Spinal cord (tissue), 10 donors: ENCODE data around the gene SPEG. TPM values are rescaled to one million over a fixed set of nuclear protein-coding genes. Genes with fewer than 3 reads are reported as not detected.

Source experiments
- DNase-seq, 6 donors: peaks; one replicate each; pipeline versions ENCODE4 v3.0.0 to v3.0.0-alpha.2; 2013 to 2015; ENCODE audit warnings: low spot score in 6 of 6, low read depth in 4 of 6
- H3K27ac ChIP-seq: one replicate; pipeline ENCODE4 v1.5.1; 2013; ENCODE audit warnings: low read depth, low read length, control low read depth
- H3K27me3 ChIP-seq: one replicate; pipeline ENCODE4 v1.6.1; 2013; ENCODE audit warnings: low read length; ENCODE audit not compliant: control insufficient read depth, insufficient read depth
- H3K36me3 ChIP-seq: one replicate; pipeline ENCODE4 v1.6.1; 2013; ENCODE audit warnings: low read length; ENCODE audit not compliant: control insufficient read depth, insufficient read depth
- H3K4me1 ChIP-seq: one replicate; pipeline ENCODE4 v1.6.1; 2013; ENCODE audit warnings: low read length; ENCODE audit not compliant: control insufficient read depth, insufficient read depth
- H3K4me3 ChIP-seq: one replicate; pipeline ENCODE4 v1.5.1; 2013; ENCODE audit warnings: low read depth, low read length, control low read depth
- H3K9me3 ChIP-seq: one replicate; pipeline ENCODE4 v1.6.1; 2013; ENCODE audit warnings: low read length; ENCODE audit not compliant: control insufficient read depth, insufficient read depth
- WGBS: methylation state at CpG from one replicate; pipeline ENCODE4 v1.1.5; 2013; ENCODE audit warnings: missing lambda C conversion rate; ENCODE audit not compliant: insufficient coverage; 5-methylcytosine and 5-hydroxymethylcytosine counted together
- polyA plus RNA-seq, 2 donors: library from polyadenylated mRNA; unstranded; fragments of 120-200 nt; gene quantifications; one replicate each; pipeline ENCODE4 v1.2.1, GENCODE V29; 2013; ENCODE audit not compliant: insufficient read length in 2 of 2
- total RNA-seq, 2 donors: library from RNA; depleted of rRNA in 1 of 2; stranded (reverse); fragments of 120-200 nt in 1 of 2; fragments of >200 nt in 1 of 2; gene quantifications; one replicate each; pipeline versions ENCODE4 v1.2.3 to v1.2.4, GENCODE V29; 2013 to 2014
- donor health status: healthy.

SPEG gene
- total and polyA plus RNA-seq, 4 donors: 12.2 to 84.2 (median 46.0) TPM

- Histone ChIP-seq H3K4me1 (peaks cover 79% of the 10 kb centered on the region), H3K36me3 (peaks cover 4% of the 10 kb centered on the region), H3K27me3 (peaks cover 3% of the 10 kb centered on the region), H3K4me3 (peak overlapping the region; percentile 16), H3K27ac (peak overlapping the region; percentile 25), H3K9me3 (no peaks in the 10 kb centered on the region)
- DNase-seq: peak in 2 of 6 donors; percentile 78 to 85
- WGBS: 2% methylated on average over 60 of the region's 70 CpGs
These were observed 87.7 kb downstream of the SPEG start for GRCh38 chr2:219522111-219523030.

- WGBS: 28% methylated on average over 21 of the region's 24 CpGs
- H3K27ac ChIP-seq: no peak overlapping the region
- H3K4me1 ChIP-seq: peaks cover 74% of the 10 kb centered on the region
- peaks cover 4% of the 10 kb centered on the region for H3K36me3 ChIP-seq
- H3K27me3 ChIP-seq: peaks cover 3% of the 10 kb centered on the region
- peak overlapping the region; percentile 16 for H3K4me3 ChIP-seq
- peak in 1 of 6 donors; percentile 57 for DNase-seq
- H3K9me3 ChIP-seq: no peaks in the 10 kb centered on the region
These were observed 88.5 kb downstream of the SPEG start for GRCh38 chr2:219523031-219523671.

DNA sequence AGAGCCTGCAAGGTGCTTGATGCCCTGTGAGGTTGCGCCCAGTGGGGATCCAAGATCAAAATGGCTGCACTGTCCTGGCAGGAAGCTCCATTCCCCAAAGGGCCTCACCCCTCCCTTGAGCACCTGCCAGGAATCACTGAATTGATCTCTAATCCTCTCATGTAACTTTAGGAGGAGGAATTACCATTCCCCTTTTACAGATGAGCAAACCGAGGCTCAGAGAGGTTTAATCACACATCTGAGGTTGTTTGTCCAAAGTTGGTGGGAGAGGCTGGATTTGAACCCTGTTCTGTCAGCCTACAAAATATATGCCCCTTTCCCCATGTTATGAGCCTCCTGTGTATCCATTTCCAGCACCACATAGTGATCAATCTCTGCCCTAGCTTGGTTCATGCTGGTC lies 90.2 kb downstream of the SPEG start:
- 100% methylated on average over 1 of the region's 2 CpGs for WGBS

GRCh38 chr2:219525533-219526232 lies 91.0 kb downstream of the SPEG start:
- Histone ChIP-seq H3K9me3 (no peaks in the 10 kb centered on the region), H3K27ac (no peak overlapping the region), H3K36me3 (no peaks in the 10 kb centered on the region), H3K27me3 (peaks cover 19% of the 10 kb centered on the region), H3K4me1 (peaks cover 62% of the 10 kb centered on the region), H3K4me3 (no peak overlapping the region)
- DNase-seq: no peak
- 66% methylated on average over 7 of the region's 9 CpGs for WGBS

More for the DNA sequence above, 90.2 kb downstream of the SPEG start:
- Histone ChIP-seq H3K27me3 (peaks cover 14% of the 10 kb centered on the region), H3K4me3 (no peak overlapping the region), H3K27ac (no peak overlapping the region), H3K4me1 (peaks cover 64% of the 10 kb centered on the region), H3K36me3 (peaks cover 4% of the 10 kb centered on the region), H3K9me3 (no peaks in the 10 kb centered on the region)
- no peak for DNase-seq

GRCh38 chr2:219526320-219527075 lies 91.9 kb downstream of the SPEG start:
- Histone ChIP-seq H3K36me3 (no peaks in the 10 kb centered on the region), H3K27me3 (peaks cover 19% of the 10 kb centered on the region), H3K27ac (no peak overlapping the region), H3K4me1 (peaks cover 53% of the 10 kb centered on the region), H3K4me3 (no peak overlapping the region), H3K9me3 (no peaks in the 10 kb centered on the region)
- DNase-seq: no peak
- 70% methylated on average over 10 of the region's 11 CpGs for WGBS

- Histone ChIP-seq H3K27ac (no peak overlapping the region), H3K27me3 (peaks cover 21% of the 10 kb centered on the region)
These were observed 92.4 kb downstream of the SPEG start for GRCh38 chr2:219527076-219527394.

DNA sequence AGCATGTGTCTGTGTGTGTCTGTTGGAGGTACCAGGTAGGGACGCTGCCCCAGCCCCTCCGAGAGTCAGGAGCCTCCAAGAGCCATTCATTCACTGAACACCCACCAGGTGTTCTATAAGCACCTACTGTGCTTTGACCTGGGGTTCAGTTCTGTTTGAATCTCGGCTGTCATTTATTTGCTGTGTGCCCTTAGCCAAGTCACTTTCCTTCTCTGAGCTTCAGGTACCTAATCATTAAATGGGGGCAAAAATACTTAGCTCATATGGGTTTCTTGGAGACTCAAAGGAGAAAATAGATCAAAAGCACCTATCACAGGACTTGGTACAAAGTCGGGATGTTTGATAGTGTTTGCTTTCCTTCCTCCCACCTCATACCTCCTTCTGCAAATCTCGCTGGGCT lies 92.8 kb downstream of the SPEG start:
- DNase-seq: no peak
- 50% methylated on average over 2 of the region's 5 CpGs for WGBS
- Histone ChIP-seq H3K9me3 (no peaks in the 10 kb centered on the region), H3K27ac (no peak overlapping the region), H3K27me3 (peaks cover 21% of the 10 kb centered on the region), H3K36me3 (peaks cover 7% of the 10 kb centered on the region), H3K4me1 (peaks cover 44% of the 10 kb centered on the region), H3K4me3 (no peak overlapping the region)

More at GRCh38 chr2:219527076-219527394, 92.4 kb downstream of the SPEG start:
- no peaks in the 10 kb centered on the region for H3K9me3 ChIP-seq
- DNase-seq: peak in 1 of 6 donors; percentile 27
- H3K4me3 ChIP-seq: no peak overlapping the region
- WGBS: 26% methylated on average over 5 of the region's 6 CpGs
- H3K4me1 ChIP-seq: peaks cover 48% of the 10 kb centered on the region
- H3K36me3 ChIP-seq: peaks cover 4% of the 10 kb centered on the region

DNA sequence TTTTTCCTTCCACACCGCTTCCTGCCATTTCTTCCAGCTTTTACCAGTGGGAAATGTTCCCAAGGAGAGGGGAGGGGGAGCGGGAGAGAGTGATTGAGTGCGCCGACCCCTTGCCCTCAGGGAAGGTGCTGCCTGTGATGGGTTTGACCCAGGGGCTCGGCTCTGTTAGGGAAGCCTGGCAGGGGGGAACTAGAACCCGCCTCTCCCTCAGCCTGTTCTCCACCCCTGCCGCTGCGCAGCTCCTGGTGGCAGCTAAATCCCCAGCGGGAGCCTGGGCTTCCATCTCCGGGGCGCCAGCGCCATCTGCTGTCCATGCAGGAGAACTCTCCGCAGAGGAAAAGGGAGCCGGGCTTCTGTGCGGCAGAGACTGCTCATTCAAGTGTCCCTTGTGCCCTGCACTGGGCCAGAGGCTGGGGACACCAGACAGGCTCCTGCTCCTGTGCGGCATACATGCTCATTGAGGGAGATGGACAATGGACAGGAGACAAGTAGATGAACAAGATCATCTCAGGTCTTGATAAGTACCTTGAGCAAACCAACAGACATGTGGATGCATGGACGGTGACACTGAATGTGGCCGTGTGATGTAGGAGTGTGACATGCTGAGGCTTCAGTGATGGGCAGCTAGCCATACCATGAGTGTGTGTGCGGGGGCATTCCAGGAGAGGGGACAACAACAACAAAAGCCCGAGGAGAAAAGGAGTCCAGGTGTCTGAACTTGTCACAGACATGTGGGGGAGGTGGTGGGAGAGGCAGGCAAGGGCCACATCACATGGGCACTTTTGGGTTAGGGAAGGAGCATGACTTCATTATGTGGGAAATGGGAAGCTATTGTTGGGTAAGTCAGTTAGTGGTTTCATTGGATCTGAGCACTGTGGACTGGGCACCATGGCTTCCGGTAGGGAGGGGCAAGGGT lies 95.7 kb downstream of the SPEG start:
- Histone ChIP-seq H3K27me3 (peaks cover 18% of the 10 kb centered on the region), H3K9me3 (no peaks in the 10 kb centered on the region), H3K36me3 (peaks cover 17% of the 10 kb centered on the region), H3K4me1 (peaks cover 35% of the 10 kb centered on the region), H3K27ac (no peak overlapping the region), H3K4me3 (peak overlapping the region; percentile 29)
- peak in 5 of 6 donors; percentile 74 to 96 (median 79) for DNase-seq
- 17% methylated on average over 20 of the region's 21 CpGs for WGBS
